ENCODE data around the gene CAMK2B.

The CAMK2B gene

GRCh38 chr7:44286618-44287487 is 38.5 kb downstream of the CAMK2B start:
- no peaks in the 10 kb centered on the region for H3K9me3 Mint-ChIP-seq
- peaks cover 5% of the 10 kb centered on the region for H3K27me3 Mint-ChIP-seq (ENCODE audit: low read depth, poor library complexity)
- H3K27ac Mint-ChIP-seq, result no peak overlapping the region
- TF ChIP-seq CTCF (IDR thresholded peaks at IDR 0.05), result no peak
- peaks cover 46% of the 10 kb centered on the region for H3K4me1 Mint-ChIP-seq
- peak; percentile 1 for DNase-seq
- no peaks in the 10 kb centered on the region for H3K36me3 Mint-ChIP-seq (ENCODE audit: low read depth)
- no peak overlapping the region for H3K4me3 Mint-ChIP-seq

- Mint-ChIP-seq H3K36me3 (ENCODE audit: low read depth) (no peaks in the 10 kb centered on the region), H3K4me1 (peaks cover 52% of the 10 kb centered on the region), H3K4me3 (no peak overlapping the region), H3K27ac (no peak overlapping the region), H3K9me3 (no peaks in the 10 kb centered on the region), H3K27me3 (ENCODE audit: low read depth, poor library complexity) (no peaks in the 10 kb centered on the region)
- DNase-seq, result peak; percentile 4
- TF ChIP-seq CTCF (IDR thresholded peaks at IDR 0.05), result no peak
Measured at GRCh38 chr7:44286182-44286617, 39.2 kb downstream of the CAMK2B start.

- Mint-ChIP-seq H3K4me3 (no peak overlapping the region), H3K27ac (no peak overlapping the region), H3K27me3 (ENCODE audit: low read depth, poor library complexity) (peaks cover 2% of the 10 kb centered on the region), H3K36me3 (ENCODE audit: low read depth) (no peaks in the 10 kb centered on the region), H3K9me3 (no peaks in the 10 kb centered on the region), H3K4me1 (peaks cover 49% of the 10 kb centered on the region)
- no peak for TF ChIP-seq CTCF (IDR thresholded peaks at IDR 0.05)
- peak; percentile 4 for DNase-seq
Measured at GRCh38 chr7:44285561-44285960, 39.8 kb downstream of the CAMK2B start.

- Mint-ChIP-seq H3K27ac (no peak overlapping the region), H3K4me3 (no peak overlapping the region), H3K27me3 (ENCODE audit: low read depth, poor library complexity) (peaks cover 3% of the 10 kb centered on the region), H3K9me3 (no peaks in the 10 kb centered on the region), H3K4me1 (peaks cover 49% of the 10 kb centered on the region), H3K36me3 (ENCODE audit: low read depth) (no peaks in the 10 kb centered on the region)
- peak; percentile 1 for DNase-seq
- no peak for TF ChIP-seq CTCF (IDR thresholded peaks at IDR 0.05)
Measured at GRCh38 chr7:44284881-44285541, 40.4 kb downstream of the CAMK2B start.

- peaks cover 48% of the 10 kb centered on the region for H3K4me1 Mint-ChIP-seq
- no peak overlapping the region for H3K4me3 Mint-ChIP-seq
- peak overlapping the region; percentile 57 for H3K27ac Mint-ChIP-seq
- H3K9me3 Mint-ChIP-seq, result no peaks in the 10 kb centered on the region
- peaks cover 6% of the 10 kb centered on the region for H3K27me3 Mint-ChIP-seq (ENCODE audit: low read depth, poor library complexity)
- no peak for TF ChIP-seq CTCF (IDR thresholded peaks at IDR 0.05)
- peak; percentile 1 for DNase-seq
- no peaks in the 10 kb centered on the region for H3K36me3 Mint-ChIP-seq (ENCODE audit: low read depth)
Measured at GRCh38 chr7:44284216-44284615, 41.2 kb downstream of the CAMK2B start.
